GM21367 (cell line): Measurements from ENCODE around the gene FAM107A.

Experiments
- ATAC-seq: cut with Tn5 transposase; IDR thresholded peaks from one replicate; pipeline ENCODE4 v1.9.1; 2021; ENCODE audit not compliant: unreplicated experiment

Gene FAM107A, protein sequence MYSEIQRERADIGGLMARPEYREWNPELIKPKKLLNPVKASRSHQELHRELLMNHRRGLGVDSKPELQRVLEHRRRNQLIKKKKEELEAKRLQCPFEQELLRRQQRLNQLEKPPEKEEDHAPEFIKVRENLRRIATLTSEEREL

DNA sequence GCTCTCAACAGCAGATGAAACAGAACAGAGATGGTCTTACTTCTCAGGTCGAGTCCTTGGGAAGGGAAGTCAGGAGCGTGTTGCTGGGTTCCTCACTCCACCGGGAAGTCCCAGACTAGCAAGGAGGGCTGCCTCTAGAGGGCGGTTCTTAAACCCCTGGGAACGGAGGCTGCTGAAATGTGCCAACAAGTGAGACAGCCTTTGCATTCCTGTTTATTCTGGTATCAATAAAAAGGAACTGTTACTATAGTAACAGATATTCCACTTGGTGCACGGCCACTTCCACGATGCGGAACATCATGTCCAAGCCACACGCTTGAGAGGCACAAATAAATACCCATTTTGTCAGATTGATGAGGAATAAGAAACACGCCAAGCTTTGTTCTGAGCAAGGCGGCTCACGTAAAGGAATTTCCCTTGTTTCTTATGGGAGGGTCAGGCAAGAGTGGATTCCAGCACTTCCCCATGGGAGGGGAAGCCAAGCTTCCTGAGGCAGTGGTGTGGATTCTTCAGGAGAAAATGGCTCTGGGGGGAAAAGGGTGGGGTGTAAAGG lies at the start of gene FAM107A:
Gene FAM107A, minus strand, starts transcription at position 123 of the 553 bp plus-strand sequence. CDS start 7,531 bp downstream, outside the sequence.
- ATAC-seq = no peak

DNA sequence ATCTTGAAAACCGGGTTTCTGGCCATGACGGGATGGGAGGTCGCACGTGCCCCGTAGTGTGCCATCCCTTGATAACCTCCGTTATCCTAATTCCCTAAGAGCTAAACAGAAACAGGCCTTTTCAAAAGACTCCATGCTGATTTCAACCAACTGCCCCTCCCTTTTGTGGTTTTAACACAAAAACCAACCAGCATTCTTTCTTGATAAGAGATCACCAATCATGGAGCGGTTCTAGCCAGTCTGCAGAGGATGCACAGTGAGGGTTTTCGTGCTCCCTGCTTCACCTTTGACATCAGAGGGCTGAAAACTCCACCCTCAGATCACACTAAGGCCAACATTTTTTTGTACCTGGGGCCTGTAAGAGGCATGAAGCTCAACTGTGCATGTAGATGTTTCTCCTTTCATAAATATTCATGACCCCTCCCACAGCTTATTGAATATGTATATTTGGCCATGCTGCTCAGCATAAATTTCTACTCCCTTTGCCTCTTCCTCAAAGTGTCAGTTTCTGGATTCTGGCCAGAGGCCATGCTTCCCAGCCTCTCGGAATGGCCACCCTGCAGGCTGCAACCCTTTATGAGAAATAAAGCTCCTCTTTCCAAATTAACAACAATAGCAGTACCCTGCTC lies 48.1 kb upstream of the FAM107A start:
- ATAC-seq = no peak

DNA sequence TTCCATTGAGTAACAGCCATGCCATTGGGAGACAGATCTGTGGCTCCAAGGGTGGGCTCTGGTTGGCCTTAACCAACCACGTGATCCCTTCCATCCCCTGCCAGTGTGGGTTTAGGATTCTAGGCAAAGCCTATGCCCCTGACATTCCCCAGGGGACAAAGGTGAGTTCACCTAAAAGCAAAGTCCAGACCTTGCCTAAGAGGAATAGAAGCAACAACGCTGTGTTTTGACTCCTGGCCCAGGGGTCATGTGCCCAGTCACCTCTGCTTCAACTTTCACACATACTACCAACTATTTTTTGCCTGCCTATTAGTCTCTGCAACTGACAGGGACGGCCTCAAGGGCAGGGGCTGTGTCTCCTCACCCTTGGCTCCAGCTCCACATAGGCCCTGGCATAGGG lies 47.4 kb upstream of the FAM107A start:
- no peak for ATAC-seq

DNA sequence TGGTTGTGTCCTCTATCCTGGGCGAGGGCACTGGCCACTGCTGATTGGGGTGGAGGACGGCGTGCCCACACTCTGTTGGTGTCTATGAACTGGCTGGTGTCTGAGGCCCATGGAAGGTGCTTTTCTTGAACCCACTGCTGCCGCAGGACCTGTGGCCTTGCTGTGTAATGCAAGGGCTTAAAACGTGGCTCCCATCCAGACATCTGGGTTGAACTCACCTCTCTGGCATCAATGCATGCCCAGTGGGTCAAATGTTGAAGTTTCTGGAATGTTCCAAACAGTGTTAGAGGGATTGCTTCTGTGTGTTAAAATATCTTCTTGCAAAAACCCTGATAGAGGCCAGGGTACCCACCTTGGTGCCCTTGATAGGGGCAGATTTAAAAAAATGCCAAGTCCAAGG lies 46.8 kb upstream of the FAM107A start:
- ATAC-seq = no peak

DNA sequence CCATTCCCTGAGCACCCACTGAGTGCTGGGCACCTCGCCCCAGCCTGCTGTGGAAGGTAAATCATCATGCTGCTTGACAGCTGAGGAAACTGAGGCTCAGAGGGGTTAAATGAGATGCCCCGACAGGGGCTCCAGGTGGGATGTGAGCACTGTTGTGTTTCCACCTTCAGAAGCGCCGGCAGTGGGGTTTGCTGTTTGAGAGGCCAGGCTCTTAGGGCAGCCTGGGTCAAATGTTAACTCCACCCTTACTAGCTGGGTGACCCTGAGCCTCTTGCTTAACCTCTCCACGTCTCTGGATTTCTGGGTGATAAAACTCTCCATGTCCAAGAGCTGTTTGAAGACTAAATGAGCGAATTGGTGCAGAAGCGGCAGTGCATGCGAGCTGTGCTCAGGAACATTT lies 46.3 kb upstream of the FAM107A start:
- ATAC-seq = no peak

DNA sequence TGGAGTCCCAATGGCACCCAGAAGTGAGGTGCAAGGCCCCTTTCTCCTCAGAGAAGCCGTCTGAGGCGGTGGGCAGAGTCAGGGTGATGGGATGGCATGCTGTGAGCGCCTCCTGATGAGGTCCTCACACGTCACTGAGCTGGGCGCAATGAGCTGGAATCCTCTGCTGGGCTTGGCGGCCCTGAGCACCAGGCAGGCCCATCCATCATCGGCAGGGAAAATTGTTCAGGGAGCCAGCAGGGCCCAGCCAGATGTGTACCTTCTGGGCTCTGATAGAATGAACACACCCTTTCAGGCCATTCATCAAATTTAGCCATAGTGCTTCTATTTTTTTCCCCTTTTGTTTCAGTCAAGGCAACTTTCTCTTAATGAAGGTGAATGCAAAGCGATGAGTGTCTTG lies 45.7 kb upstream of the FAM107A start:
- no peak for ATAC-seq

DNA sequence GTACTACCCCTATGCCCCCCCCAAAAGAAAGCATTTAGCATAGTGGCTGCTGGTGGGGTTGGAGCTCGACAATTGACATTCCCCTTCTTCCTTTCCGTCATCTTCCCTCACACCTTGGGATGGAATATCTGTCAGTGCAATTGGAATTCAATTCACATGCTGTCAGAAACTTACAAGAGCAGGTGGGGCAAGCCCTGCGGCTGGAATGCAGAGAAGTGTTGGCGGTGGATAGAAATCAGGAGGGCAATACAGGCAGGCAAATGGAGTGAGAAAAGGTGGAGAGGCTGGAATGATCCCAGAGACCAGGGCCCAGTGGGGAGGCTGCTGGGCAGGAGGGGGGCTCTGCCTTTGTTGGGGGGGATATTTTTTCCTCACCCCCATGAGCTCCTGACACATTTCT lies 45.2 kb upstream of the FAM107A start:
- ATAC-seq = no peak

DNA sequence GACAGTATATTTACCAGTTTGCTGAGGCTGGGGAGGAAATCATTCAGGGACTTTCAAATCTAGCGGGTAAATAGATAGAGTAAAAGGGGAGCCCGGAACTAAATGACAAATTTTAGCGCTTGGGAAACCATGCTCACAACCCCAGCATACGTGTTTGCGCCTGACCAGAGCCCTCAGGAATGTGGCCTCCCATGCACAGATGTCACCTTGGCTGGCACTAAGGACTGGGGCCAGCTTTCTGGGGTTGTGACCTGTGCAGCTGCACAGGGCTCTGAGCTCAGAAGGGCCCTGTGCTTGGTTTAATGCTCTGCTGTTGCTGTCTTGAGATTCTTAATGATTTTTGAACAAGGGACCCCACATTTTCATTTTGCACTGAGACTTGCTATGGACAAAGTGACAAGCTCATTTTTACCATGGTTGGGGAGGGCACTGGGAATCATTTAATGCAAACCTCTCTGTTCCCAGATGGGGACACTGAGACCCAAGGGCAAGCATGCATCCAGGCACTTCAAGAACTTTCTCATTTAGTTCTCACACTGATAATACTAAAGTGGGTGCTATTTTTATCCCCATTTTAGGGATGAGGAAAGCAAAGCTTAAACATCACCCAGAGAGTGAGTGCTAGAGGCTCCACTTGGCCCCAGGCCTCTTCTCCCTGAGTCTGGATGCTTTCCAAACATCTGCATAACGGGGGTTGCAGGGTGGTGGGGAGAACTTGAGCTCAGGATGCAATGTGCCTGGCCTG lies 44.1 kb upstream of the FAM107A start:
- no peak for ATAC-seq

DNA sequence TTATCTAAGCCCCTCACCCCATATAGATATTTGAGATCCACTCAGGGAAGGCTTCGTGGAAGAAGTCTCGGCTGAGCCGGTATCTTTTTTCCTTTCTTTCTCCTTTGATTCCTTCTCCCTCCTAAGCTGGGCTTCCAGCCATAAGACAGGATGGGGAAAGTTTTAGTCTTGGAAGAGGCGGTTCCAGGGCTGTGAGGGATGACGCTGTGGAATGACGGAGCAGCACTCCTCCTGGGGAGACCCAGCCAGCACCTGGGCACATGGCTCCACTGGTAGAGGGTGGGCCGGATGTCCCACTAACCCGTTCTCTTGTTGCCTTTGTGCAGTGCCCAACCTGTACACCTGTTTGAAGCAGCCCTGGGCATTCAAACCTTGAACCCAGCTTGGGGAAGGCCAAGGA lies 43.2 kb upstream of the FAM107A start:
- ATAC-seq = no peak

DNA sequence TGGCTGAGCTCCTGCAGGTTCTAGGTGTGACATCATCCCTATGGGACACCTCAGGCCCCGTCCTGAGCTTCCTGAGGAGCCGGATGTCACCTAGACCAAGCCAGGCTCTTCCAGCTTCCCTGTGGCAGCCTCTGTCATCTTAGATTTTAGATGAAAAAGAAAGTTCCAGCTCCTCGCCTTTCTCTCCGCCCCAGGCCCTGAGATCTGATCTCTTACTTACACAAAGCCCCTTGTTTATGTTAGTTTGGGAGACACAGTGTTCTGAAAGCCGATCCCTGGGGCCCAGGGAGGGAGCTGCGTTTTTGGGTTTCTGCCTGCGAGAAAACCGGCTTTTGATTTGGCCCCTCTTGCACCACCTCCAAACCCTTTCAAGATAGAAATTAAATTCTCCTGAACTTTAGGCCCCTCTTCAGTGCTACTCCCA lies 40.2 kb upstream of the FAM107A start:
- ATAC-seq = no peak

DNA sequence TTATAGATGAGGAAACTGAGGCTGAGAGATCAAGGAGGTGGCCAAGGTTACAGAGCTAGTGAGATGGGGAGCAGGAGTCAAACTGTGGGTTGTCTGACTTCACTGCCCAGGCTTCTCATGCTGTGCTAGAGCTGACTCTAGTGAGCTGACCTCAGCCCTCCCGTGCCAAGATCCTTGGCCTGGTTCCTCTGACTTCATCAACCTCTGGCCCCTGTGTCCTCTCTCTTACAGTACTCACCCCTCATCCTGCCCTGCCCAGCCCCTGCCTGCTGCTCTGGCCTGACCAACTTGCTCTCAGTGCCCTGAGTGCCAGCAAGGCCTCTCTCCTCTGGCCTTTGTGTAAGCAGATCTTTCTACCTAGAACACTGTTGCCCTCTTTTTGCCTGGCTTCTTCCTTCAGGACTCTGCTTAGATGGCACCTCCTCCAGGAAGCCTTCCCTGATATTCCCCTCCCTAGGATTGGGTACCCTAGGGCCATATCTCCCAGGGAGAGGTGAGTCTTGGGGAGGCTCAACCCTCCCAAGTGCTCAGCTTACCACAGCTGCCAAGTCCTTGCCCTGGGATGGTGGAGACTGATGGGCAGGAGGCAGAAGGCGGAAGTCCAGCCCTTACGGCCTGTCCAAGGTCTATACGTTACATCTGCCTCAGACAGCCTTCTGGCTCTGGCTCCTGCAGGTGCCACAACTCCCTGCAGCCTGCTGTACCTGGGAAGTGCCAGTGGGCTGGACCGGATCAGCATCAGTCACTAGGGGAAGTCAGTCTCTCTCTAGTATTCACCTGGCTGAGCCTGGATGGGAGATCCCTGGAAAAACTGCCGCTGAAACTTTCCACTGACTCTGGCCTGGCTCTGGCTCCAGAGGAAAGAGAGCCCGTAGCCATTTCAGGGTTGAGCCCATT lies 36.3 kb upstream of the FAM107A start:
- ATAC-seq = no peak

DNA sequence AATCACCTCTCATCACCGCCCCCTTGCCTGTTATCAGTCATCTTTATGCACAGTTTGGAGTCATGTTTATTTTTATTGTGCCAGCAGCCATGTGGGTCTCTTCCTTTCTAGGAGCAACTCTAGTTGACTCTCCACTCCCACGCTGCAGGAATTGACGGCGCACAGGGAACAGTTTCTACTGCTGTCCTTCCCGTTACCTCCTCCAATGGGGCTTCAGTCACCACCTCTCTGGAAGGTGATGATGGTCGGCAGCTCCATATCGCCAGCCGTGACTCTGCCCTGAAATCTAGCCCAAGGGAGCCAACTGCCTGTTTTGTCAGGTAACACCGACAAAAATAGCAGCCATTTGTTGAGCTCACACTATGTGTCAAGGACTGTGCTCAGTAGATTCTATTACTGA lies 35.6 kb upstream of the FAM107A start:
- ATAC-seq = no peak

DNA sequence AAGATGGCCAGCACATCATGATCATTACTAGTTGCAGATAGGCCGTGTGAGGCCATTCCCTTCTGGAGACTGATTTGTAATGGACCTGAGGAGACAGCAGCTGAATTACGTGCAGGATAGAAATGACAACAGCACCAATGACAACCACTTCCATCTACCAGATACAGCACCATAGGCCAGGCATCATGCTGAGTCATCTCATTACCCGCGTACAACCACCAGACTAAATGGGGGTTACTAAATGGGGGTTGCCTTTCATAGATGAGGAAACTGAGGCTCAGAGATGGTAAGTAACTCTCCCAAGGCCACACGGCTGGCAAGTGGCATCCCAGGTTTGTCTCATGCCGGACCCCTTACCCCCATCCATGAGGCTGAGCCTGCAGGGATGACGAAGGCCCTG lies 32.8 kb upstream of the FAM107A start:
- no peak for ATAC-seq

DNA sequence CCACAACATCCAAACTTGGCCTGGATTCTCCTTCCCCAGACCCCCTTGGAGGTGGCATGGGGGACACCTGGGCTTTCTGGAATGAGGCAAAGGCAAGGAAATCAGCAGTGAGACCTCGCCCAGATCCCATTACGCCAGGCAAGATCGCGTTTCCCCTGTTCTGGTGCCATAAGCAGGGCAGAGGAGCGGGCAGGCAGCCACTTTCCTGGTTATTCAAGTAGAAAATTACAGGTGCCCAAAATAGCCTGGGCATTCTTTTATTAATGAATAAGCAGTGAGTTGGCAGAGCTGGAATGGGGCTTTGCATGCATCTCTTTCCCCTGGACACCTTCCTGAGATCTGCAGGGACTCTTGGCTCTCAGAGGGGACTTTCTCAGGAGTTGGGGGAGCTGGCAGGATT lies 31.5 kb upstream of the FAM107A start:
- ATAC-seq = no peak

DNA sequence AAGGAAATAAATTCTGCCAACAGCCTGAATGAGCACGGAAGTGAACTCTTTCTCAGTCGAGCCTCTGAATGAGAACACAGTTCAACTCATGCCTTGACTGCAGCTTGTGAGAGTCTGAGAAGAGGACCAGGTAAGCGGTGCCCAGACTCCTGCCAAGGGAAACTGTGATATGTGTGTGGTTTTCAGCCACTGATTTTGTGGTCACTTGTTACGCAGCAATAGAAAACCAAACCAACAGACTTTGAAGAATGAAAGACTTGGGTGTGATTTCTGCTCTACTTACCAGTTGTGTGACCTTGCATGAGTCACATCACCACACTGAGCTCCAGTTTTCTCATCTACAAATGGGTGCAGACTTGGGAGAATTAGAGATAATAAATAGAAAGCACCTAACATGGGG lies 30.6 kb upstream of the FAM107A start:
- ATAC-seq = no peak

DNA sequence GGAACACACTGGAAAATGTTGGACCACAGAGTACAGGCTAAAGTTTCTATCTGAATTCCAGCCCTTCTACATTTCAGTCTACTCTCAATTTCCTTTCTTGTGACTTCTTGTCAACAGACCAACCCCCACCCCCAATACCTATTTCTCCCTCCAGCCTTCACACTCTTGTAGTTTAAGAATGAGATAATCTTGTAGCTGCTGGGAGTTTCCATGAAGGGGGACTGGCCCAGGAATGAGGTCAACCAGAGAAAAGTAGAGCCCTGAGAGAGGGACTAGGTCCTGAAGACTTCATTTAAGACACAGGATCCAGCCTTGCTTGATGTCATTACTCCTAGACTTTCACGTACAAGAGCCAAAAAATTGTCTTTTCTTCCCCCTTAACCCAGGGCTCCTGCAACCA lies 29.5 kb upstream of the FAM107A start:
- no peak for ATAC-seq

DNA sequence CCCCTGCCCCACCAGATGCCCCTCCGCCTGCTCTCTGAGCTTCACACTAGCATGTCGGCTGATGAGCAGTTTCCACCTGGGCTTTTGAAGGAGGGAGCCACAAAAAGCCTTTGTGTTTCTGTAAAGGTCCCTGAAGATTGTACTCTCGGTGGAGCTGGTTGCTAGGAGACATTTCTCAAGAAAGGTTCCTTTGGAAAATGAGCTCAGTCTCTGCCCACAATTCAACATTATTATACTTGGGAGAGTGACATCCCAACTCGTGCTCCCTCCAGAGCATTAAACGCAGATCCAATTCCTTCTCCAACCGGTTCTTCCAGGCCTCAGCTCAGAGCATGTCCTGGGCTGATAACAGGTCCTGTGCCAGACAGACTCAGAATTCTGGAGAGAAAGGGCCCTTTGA lies 26.8 kb upstream of the FAM107A start:
- ATAC-seq = no peak

DNA sequence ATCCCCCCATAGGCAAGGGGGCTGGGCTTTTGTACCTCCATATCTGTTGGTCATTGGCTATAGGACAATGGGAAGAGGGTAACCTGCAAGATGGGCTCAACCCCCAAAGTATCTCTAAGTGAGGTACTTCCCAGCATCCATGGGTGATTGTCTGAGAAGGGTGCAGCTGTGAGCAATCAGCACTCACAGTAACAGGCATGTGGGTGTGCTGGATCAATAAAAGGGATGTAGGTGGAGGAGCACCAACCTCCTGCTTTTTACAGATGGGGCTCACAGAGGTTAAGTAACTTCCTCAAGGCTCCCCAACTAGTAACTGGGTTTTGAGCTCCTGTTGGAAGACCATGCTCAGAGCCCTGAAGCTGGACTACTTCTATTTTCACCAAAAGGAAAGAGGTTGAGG lies 26.4 kb upstream of the FAM107A start:
- ATAC-seq = no peak

DNA sequence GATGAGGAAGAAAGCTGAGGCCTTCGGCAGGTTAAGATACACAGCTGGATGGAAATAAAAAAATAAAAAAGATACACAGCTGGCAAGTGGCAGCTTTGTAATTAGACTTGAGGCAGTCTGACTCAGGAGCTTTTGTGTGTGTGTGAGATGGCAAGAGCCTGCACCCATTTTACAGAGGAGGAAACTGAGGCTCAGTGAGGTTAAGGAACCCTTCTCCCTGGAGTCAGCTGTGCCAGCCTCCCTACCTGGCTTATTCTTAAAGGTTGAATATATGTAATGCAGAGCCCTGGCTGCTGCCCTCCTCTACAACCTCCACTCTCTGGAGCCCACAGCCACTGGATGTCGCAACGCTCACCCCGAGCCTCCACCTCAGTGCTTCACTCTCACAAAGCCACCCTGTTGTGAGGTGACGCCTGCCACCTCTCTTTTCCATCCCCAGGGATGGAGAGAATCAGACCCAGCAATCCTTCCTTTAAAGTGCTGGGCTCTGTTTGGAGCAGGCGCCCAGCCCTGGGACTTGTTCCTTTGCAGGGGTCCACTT lies 20.6 kb upstream of the FAM107A start:
- ATAC-seq = no peak

DNA sequence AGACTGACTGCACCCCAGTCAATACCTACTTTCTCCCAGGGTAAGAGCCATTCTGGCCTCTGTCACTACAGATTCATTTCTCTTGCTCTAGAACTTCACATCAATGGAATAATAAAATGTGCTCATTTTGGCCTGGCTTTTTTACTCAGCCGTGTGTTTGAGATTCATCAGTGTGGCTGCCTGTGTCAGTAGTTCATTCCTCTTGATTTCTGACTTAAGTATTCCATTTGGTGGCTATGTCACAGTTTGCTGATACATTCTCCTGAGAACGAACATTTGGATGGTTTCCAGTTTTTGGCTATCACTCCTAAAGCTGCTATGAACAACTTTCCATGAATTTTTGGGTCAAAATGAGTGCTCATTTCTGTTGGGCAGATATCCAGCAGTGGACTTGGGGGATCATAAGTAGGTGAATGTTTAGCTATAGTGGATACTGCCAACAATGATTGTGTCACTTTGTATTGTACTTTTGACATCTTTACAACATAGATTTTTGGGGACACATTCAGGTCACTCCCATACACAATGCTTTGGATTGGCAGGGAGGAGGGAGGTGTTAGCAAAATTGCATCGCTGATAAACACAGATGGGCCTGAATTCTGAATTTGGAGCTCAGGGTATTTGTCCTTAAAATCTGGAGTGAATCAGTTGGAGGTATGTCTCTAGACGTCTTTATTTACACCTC lies 19.8 kb upstream of the FAM107A start:
- ATAC-seq = no peak
